Left cardiac atrium (tissue), 4 donors: ENCODE measurements around the gene C16orf86. TPM values are rescaled to one million over a fixed set of nuclear protein-coding genes. Genes with fewer than 3 reads are reported as not detected.
"Not testable (repeated sequence)": the region's sequence is repeated elsewhere in the genome, so short reads cannot be mapped to it uniquely, and the experiment has no call there.

Experiments
- ATAC-seq, 2 donors: fragments of 200-7000 bp; cut with Tn5 transposase; one replicate each; pipeline ENCODE4 v1.9.1; 2020; ENCODE audit warnings: mild to moderate bottlenecking in 2 of 2, moderate library complexity in 2 of 2
- DNase-seq: peaks from one replicate; pipeline ENCODE4 v3.0.0-alpha.2; 2020
- intact Hi-C, 2 donors: fragments of 100-400 bp; cut with DNase I; formaldehyde crosslinking; loops; one replicate each; pipeline versions ENCODE4 v1.14.1 to v1.15.1; 2022 to 2023
- total RNA-seq, 2 donors: library from RNA; stranded (reverse); fragmentation: NEBNext Ultra II Directional; extraction: Animal tissue kit (Norgen Biotek cat#: 25700); gene quantifications; one replicate each; pipeline ENCODE4 v1.2.1, GENCODE V29; 2021
- donor health status: DM: no; HTN: yes; CAD: no.
- donor health status: DM: no; HTN: yes; CAD: no; lungs with severe emphysema.
- donor health status: DM: yes; HTN: yes; CAD: no.
- donor health status: Dilated cardiomyopathy.

Gene C16orf86
- total RNA-seq, 2 donors from 2014 or later = 3.5 to 3.7 TPM

DNA sequence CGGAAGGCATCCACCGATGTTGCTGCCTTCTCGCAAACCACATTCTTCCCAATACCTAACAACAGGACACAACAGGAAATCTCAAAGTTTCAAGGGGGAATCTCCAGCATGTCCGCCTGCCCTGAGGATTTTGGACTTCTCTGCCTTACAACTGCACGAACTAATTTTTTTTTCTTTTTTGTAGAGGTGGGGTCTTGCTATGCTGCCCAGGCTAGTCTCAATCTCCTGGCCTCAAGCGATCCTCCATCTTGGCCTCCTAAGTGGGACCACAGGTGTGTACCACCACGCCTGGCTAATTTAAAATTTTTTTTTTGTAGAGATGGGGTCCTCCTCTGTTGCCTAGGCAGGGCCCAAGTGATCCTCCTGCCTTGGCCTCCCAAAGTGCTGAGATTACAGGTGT is 9.4 kb downstream of the C16orf86 start:
- ATAC-seq = no peak
- intact Hi-C loops = loop anchor here (10.0 kb wide), 2 partner anchors 139 to 249 kb away; no protein-coding TSS in a partner anchor
- no peak for DNase-seq

DNA sequence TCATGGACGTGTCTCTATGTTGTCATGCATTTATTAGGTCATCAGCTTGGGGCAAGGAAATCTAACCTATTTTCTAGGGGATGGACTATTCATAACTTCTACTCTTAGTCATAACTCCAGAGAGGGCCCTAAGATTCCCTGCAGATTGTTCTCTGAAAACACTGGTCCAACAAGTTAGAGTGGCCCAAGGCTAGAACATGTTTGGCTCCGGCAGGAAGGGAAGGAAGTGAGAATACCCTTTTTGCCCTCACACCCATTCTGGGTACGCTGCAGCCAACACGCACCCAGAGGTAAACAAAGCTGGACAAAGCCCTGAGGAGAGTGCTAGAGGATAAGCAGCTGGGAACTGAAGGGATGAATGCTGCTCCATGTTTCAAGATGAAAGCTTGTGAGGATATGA is 9.9 kb downstream of the C16orf86 start:
- intact Hi-C loops = loop anchor here (10.0 kb wide), 2 partner anchors 138 to 248 kb away; no protein-coding TSS in a partner anchor
- ATAC-seq (no peak), DNase-seq (no peak)

DNA sequence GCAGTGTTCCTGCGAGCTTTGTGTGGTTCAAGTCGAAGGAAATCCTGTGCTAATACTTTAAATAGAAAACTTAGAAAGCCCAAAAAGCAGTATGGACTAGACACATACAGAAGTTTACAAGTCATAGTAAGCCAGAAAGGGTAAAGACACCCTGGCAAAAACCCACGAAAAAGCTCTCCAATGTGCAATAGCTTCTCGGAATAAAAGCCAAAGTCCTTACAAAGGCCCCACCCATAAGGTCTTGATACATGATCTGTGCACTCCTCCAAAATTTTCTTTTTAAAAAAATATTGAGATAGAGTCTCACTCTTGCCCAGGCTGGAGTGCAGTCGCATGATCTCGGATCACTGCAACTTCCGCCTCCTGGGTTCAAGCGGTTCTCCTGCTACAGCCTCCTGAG is 10.3 kb downstream of the C16orf86 start:
- ATAC-seq (no peak), DNase-seq (no peak)
- intact Hi-C loops = loop anchor here (10.0 kb wide), 2 partner anchors 138 to 248 kb away; no protein-coding TSS in a partner anchor

DNA sequence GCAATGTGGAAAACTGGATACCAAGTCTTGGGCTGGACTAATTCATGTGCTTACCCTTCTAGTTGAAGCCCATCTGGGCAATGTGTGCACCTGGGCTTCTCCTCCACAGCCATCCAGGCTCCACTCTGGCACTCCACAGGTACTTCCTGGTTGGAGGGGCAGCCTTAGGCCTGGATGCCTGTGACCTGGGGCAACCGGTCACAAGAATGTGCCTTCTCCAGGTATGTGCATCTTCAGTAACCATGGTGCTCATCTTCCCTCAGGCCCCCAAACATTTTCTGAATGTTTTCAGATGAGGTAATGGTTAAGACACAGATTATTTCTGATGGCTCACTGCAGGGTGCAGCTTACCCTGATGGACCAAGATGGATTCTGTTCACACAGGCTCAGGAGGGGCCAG is 11.1 kb downstream of the C16orf86 start:
- DNase-seq (no peak), ATAC-seq (no peak)
- intact Hi-C loops = loop anchor here (10.0 kb wide), 2 partner anchors 137 to 247 kb away; no protein-coding TSS in a partner anchor

DNA sequence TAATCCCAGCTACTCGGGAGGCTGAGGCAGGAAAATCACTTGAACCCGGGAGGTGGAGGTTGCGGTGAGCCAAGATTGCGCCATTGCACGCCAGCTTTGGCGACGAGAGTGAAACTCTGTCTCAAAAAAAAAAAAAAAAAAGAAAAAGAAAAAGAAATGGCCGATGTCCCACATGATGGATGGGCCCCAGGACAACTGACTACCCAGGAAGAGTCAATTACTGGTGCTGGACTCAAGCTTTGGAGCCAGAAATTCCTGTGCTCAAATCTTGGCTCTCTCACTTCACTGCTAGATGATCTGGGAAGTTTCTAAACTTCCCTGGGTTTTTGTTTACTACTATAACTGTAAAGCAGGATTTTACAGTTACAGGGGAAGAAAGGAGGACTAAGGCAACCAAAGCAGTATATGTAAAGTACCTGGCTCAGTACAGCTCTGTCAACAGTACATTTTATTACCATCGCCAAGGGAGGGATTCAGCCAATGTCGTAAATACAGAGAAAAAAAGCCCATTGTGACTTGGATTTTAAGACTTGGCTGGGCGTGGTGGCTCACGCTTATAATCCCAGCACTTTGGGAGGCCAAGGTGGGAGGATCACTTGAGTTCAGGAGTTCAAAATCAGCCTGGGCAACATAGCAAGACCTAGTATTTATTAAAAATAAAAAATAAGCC is 11.9 kb downstream of the C16orf86 start:
- intact Hi-C loops = loop anchor here (10.0 kb wide), 2 partner anchors 136 to 246 kb away; no protein-coding TSS in a partner anchor
- DNase-seq (no peak), ATAC-seq (no peak)

DNA sequence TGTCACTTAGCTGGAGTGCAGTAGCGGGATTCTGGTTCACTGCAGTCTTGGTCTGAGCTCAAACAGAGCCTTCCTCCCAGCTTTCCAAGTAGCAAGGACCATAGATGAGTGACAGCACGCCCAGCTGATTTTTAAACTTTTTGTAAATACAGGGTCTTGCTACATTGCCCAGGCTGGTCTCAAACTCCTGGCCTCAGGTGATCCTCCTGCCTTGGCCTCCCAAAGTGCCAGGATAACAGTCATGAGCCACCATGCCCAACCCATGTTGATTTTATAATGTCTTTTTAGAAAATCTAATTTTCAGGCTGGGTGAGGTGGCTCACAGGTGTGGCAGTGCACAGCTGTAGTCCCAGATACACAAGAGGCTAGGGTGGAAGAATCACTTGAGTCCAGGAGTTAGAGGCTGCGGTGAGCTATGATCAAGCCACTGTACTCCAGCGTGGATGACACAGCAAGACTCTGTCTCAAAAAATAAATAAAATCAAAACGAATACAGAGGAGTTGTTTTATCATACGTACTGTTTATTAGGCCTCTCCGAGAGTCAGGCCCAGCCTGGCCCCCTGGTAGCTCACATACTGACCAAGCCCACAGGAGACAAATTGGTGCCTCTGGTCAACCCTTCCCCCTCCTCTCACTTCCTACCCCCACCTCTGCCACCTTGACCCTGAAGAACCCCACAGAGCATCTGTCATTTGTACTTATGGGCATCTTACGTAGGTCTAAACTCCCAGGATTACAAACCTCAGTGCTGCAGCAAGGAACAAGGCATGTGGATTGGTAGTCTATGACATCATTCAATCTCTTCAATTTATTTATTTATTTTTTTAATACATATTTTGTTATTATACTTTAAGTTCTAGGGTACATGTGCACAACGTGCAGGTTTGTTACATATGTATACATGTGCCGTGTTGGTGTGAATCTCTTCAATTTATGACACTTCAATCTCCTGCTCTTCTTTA is 13.6 kb downstream of the C16orf86 start:
- intact Hi-C loops = loop anchor here (10.0 kb wide), 2 partner anchors 135 to 245 kb away; no protein-coding TSS in a partner anchor
- DNase-seq = no peak
- ATAC-seq = no peak

DNA sequence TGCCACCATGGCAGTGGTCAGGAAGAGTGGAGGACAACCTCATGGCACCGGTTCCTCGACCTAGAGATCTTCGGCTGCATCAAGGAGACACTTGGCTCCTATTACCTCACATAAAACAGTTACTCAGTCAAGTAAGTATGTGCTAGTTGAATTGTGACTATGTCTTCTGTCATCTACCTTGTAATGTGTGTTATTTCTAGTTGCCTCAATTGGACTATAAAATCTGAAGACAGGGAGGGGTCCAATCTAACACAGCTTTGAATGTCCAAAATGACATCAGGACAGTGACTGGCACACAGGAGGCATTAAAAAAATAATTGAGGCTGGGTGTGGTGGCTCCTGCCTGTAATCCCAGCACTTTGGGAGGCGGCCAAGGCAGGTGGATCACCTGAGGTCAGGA is 17.2 kb downstream of the C16orf86 start:
- intact Hi-C loops = no loop called here
- no peak for ATAC-seq
- DNase-seq = no peak

DNA sequence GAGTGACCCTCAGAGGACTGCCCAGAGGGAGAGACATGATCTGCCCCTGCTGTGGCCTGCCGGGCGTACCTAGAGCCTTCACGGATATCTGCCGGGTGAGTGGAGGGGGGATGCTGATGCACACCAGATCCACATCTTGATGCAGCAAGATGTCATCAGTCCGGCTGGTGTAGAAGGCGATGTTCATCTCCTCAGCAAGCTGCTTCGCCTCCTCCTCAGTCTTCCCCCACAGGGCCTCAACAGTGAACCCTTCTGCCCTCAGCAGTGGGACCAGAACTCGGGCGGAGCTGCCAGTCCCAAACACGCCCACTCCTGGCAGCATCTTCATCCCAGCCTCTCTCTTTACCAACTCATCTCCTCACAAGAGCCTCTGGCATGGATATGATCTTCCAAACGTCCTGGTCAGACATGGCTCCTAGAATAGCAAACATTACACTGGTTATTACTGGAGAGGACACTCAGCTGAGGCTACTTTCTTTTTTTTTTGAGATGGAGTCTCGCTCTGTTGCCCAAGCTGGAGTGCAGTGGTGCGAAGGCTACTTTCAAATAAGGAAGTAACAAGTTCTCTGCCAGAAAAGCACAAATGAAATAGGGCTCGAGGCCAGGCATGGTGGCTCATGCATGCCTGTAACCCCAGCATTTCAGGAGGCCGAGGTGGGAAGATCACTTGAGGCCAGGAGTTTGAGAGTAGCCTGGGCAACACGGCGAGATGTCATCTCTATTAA is 18.9 kb downstream of the C16orf86 start:
- no peak for ATAC-seq
- intact Hi-C loops = no loop called here

DNA sequence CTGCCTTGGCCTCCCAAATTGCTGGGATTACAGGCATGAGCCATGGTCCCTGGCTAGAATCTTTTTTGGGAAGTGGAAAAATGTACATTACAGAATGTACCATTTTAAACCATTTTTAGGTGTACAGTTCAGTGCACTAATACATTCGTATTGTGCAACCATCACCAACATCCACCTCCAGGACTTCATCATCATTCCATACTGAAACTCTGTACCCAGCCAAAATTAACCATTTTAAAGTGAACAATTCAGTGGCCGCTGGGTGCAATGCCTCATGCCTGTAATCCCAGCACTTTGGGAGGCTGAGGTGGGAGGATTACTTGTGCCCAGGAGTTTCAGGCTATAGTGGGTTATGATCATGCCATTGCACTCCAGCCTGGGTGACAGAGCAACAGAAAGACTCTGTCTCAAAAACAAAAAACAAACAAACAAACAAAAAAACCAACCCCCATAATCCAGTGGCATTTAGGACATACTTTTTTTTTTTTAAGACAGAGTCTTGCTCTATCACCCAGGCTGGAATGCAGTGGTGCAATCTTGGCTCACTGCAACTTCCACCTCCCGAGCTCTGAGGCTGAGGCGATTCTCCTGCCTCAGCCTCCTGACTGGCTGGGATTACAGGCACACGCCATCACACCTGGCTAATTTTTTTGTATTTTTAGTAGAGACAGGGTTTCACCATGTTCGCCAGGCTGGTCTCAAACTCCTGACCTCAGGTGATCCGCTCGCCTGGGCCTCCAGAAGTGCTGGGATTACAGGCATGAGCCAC is 27.1 kb downstream of the C16orf86 start:
- ATAC-seq, DNase-seq, intact Hi-C loops: not testable (repeated sequence)

More for the DNA sequence above, 18.9 kb downstream of the C16orf86 start:
- DNase-seq = no peak

DNA sequence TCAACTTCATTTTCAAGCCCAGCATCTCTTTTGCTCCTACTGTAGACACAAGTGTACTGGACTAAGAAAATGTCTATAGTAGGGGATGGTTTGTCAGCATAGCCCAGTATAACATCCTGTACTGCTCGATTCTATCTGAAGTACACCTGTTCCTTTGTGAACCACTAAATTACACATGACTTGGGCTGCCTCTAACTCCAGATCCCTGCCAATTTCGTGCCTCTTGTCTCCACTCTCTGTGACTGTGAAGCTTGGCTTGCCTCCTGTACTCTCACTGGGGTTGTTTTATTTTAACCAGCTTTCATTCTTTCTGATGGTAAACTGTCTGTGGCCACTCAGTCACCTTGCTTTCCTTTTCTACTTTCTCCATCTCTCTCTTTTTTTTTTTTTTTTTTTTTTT is 28.0 kb downstream of the C16orf86 start:
- intact Hi-C loops = no loop called here
- no peak for ATAC-seq

DNA sequence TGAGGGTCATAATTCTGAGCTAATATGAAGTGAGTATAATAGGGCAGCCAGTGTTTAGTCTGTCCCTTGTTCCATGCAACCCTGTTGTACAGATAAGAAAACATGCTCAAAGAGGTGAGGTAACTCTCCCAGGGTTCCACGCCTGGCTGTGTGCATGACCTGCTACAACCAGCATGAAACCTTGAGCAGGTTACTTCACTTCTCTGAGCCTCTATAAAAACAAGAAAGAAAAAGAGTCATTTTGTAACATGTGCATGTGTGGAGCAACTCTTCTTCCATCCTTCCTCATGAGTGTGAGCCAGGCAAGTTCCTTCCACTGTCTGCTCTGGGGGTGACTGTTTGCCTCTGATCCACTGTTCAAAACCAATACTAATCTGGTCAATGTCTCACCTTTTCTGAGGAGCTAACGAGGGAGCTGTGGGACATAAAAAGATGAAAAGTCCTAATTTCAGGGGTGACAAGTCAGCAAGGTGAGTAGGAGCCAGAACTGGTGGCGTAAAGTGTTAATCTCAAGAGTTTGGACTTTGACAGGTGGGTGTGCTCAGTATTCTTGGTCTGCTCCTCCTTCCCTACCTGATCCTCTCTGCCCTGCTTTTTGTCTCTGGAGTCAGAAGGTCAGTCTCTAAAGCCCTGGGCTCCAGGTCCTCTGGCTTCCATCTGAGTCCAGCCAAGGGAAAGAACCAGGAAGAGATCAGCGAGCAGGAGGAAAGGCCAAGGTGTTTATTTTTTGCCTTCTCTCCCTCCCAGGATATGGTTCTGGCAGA is 31.0 kb downstream of the C16orf86 start:
- ATAC-seq (no peak), DNase-seq (no peak)
- intact Hi-C loops = no loop called here

More for the DNA sequence above, 28.0 kb downstream of the C16orf86 start:
- DNase-seq = no peak

DNA sequence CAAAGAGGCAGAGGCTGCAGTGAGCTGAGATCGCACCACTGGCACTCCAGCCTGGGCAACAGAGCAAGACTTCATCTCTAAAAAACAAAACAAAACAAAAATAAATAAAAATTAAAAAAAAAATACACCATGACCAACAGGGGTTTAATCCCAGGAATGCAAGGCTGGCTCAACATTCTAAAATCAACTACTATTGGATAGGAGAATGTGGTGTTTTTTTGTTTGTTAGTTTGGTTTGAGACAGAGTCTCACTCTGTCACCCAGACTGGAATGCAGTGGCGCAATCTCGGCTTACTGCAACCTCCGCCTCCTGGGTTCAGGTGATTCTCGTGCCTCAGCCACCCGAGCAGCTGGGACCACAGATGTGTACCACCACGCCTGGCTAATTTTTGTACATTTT is 32.7 kb downstream of the C16orf86 start:
- intact Hi-C loops = no loop called here
- DNase-seq = no peak
- ATAC-seq = no peak

DNA sequence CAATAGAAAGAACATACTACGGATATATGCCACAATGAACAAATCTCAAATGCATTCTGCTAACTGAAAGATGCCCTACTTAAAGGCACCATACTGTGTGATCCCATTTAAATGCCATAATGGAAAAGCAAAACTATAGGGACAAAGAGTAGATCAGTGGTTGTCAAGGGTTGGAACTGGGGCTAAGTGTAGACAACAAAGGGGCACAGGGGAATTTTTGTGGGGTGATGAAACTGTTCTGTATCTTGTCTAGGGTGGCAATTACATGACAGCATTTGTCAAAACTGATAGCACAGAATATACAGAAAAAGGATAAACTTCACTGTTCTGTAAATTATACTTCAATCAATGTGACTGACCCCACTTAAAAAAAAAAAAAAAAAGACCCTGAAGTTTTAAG is 34.8 kb downstream of the C16orf86 start:
- ATAC-seq = no peak
- DNase-seq = no peak
- intact Hi-C loops = no loop called here

DNA sequence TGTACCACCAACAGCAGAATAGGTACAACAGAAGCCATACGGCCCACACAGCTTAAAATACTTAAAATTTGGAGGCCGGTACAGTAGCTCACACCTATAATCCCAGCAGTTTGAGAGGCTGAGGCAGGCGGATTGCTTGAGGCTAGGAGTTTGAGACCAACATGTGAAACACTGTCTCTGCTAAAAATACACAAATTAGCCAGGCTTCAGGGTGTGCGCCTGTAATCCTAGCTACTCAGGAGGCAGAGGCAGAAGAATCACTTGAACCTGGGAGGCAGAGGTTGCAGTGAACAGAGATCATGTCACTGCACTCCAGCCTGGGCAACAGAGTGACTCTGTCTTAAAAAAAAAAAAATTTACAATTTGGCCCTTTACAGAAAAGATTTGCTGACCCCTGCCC is 35.5 kb downstream of the C16orf86 start:
- intact Hi-C loops = no loop called here
- DNase-seq (no peak), ATAC-seq (no peak)

DNA sequence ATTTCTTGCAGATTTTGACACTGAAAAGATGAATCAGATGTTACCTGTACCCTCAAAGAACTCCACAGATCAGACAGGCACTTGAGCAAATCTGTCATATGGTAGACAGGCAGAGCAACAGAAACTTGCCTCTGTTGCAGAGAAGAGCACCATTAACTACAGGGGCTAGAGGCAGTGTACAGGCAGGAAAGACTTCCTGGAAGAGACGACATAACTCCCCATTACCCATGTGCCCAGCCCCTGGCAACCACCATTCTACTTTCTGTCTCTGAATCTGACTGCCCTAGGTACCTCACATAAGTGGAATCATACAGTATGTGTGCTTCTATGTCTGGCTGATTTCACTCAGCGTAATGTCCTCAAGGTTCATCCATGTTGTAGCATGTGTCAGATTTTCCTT is 37.0 kb downstream of the C16orf86 start:
- intact Hi-C loops = no loop called here
- ATAC-seq (no peak), DNase-seq (no peak)

DNA sequence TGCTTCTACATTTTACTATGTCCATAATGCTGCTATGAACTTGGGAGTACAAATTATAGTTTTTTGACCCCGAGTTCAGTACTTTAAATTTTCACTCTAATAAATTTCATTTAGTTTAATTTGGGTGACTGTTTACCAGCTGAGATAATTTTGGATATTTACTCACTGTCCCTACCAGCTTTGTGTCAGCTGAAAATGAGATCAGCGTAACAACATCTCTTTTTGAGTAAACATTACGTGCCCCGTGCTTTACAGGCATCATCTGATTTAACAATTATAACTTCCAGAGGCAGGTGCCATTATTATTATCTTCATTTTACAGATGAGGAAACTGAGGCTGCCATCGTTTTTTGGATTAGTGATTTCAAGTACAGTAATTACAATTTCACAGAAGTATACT is 37.5 kb downstream of the C16orf86 start:
- DNase-seq (no peak), ATAC-seq (no peak)
- intact Hi-C loops = no loop called here

DNA sequence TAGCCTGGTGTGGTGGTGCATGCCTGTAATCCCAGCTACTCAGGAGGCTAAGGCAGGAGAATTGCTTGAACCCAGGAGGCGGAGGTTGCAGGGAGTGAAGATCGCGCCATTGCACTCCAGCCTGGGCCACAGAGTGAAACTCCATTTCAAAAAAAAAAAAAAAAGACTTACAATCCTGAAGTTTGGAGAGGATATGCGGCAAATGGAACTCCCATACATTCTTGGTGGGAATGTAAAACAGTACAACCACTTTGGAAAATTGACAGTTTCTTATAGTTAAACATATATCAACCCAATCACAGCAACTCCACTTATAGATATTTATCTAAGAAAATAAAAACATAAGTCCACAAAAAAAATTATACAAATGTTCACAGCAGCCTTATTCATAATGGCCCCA is 40.6 kb downstream of the C16orf86 start:
- ATAC-seq = no peak

DNA sequence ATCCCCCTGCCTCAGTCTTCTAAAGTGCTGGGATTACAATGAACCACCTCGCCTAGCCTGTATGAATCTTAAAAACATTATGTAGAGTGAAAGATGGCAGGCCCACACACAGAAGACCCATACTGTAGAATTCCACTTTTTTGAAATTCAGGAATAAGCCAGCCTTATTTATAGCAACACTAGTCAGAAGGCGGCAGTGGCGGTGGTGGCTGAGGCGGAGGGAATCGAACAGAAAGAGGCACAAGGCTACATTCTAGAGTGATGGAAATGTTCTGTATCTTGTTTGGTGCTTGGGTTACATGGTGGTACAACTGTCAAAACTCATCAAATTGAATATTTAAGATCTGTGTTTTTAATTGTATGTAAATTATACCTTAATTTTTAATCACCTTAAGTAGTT is 41.2 kb downstream of the C16orf86 start:
- ATAC-seq = no peak
- intact Hi-C loops = no loop called here
- DNase-seq = no peak

More for the DNA sequence above, 40.6 kb downstream of the C16orf86 start:
- DNase-seq = no peak
- intact Hi-C loops = no loop called here
